Measurements from ENCODE around the gene SPIRE1.
"Not testable (repeated sequence)": the region's sequence is repeated elsewhere in the genome, so short reads cannot be mapped to it uniquely, and the experiment has no call there.

The SPIRE1 gene

GRCh38 chr18:12559319-12559718 is 98.6 kb downstream of the SPIRE1 start:
- no peak for DNase-seq (ENCODE audit: low read depth)
- H3K4me3 ChIP-seq (ENCODE audit: low read depth, low read length), result no peak overlapping the region
- no peak for TF ChIP-seq CTCF (IDR thresholded peaks at IDR 0.05; ENCODE audit: control insufficient read depth, extremely low read depth, insufficient read depth)

- H3K4me3 ChIP-seq (ENCODE audit: low read depth, low read length), result no peak overlapping the region
- no peak for DNase-seq (ENCODE audit: low read depth)
- TF ChIP-seq CTCF (IDR thresholded peaks at IDR 0.05; ENCODE audit: control insufficient read depth, extremely low read depth, insufficient read depth), result no peak
Measured at GRCh38 chr18:12556946-12557806, 100.7 kb downstream of the SPIRE1 start.

GRCh38 chr18:12554796-12555388 is 103.0 kb downstream of the SPIRE1 start:
- TF ChIP-seq CTCF (IDR thresholded peaks at IDR 0.05; ENCODE audit: control insufficient read depth, extremely low read depth, insufficient read depth), result no peak
- no peak for DNase-seq (ENCODE audit: low read depth)
- no peak overlapping the region for H3K4me3 ChIP-seq (ENCODE audit: low read depth, low read length)

- no peak overlapping the region for H3K4me3 ChIP-seq (ENCODE audit: low read depth, low read length)
- no peak for TF ChIP-seq CTCF (IDR thresholded peaks at IDR 0.05; ENCODE audit: control insufficient read depth, extremely low read depth, insufficient read depth)
- DNase-seq (ENCODE audit: low read depth), result no peak
Measured at GRCh38 chr18:12552879-12553242, 105.0 kb downstream of the SPIRE1 start.

- H3K4me3 ChIP-seq (ENCODE audit: low read depth, low read length); DNase-seq (ENCODE audit: low read depth): not testable (repeated sequence)
Measured at GRCh38 chr18:12551943-12552878, 105.7 kb downstream of the SPIRE1 start.

GRCh38 chr18:12551466-12551865 is 106.4 kb downstream of the SPIRE1 start:
- H3K4me3 ChIP-seq (ENCODE audit: low read depth, low read length); DNase-seq (ENCODE audit: low read depth): not testable (repeated sequence)

- no peak overlapping the region for H3K4me3 ChIP-seq (ENCODE audit: low read depth, low read length)
- DNase-seq (ENCODE audit: low read depth), result no peak
- TF ChIP-seq CTCF (IDR thresholded peaks at IDR 0.05; ENCODE audit: control insufficient read depth, extremely low read depth, insufficient read depth), result no peak
Measured at GRCh38 chr18:12543697-12544096, 114.2 kb downstream of the SPIRE1 start.

All from LNCaP clone FGC (cell line).